Transverse colon (tissue), 3 donors: ENCODE measurements around the gene MAST2.

Experiments
- EP300 ChIP-seq: sonication (generic); formaldehyde crosslinking; IDR thresholded peaks from one replicate; pipeline ENCODE4 v1.6.1; 2017; ENCODE audit warnings: antibody characterized with exemption, low read depth
- POLR2A ChIP-seq: fragments of 450-650 bp; IDR thresholded peaks from one replicate; pipeline ENCODE4 v1.6.1; 2016; ENCODE audit warnings: antibody characterized with exemption, mild to moderate bottlenecking, moderate library complexity
- TF ChIP-seq, protein P1 (sequence below), 5 experiments: fragments of 200-600 bp in 3 of 5; fragments of 450-650 bp in 2 of 5; sonication (generic) in 3 of 5; IDR thresholded peaks; 1 replicate in 2 of 5; 2 replicates in 3 of 5; pipeline ENCODE4 v1.5.1; 2016 to 2017; ENCODE audit warnings: antibody characterized with exemption in 5 of 5, inconsistent platforms in 3 of 5, mild to moderate bottlenecking in 2 of 5, moderate library complexity in 1 of 5

DNA sequence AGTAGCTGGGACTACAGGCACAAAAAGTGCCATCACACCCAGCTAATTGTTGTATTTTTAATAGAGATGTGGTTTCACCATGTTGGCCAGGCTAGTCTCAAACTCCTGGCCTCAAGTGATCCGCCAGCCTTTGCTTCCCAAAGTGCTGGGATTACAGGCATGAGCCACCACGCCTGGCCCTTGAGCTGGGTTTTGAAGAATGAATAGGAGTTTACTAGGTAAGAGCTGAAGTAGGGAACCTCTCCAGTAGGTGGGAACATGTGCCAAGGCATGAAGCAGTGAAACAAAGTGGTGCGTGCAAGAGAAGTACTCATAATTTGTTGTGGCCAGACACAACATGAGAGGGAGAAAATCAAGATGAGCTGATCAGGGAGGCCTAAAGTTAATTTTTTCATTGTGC, 55.8 kb downstream of the MAST2 start:
- TF ChIP-seq, protein P1, sequence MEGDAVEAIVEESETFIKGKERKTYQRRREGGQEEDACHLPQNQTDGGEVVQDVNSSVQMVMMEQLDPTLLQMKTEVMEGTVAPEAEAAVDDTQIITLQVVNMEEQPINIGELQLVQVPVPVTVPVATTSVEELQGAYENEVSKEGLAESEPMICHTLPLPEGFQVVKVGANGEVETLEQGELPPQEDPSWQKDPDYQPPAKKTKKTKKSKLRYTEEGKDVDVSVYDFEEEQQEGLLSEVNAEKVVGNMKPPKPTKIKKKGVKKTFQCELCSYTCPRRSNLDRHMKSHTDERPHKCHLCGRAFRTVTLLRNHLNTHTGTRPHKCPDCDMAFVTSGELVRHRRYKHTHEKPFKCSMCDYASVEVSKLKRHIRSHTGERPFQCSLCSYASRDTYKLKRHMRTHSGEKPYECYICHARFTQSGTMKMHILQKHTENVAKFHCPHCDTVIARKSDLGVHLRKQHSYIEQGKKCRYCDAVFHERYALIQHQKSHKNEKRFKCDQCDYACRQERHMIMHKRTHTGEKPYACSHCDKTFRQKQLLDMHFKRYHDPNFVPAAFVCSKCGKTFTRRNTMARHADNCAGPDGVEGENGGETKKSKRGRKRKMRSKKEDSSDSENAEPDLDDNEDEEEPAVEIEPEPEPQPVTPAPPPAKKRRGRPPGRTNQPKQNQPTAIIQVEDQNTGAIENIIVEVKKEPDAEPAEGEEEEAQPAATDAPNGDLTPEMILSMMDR (IDR thresholded peaks at IDR 0.05), result no peak
- TF ChIP-seq POLR2A (no peak), EP300 (no peak)
